IPS-18a (cell line): ENCODE measurements around the gene RAD9A.
A peak's percentile ranks its signal among the peaks of the same experiment; 100 is the strongest.

Experiments
- H3K27ac ChIP-seq: one replicate; pipeline ENCODE4 v1.5.1; 2013; ENCODE audit warnings: low read length
- H3K27me3 ChIP-seq: one replicate; pipeline ENCODE4 v1.6.1; 2013; ENCODE audit warnings: mild to moderate bottlenecking, low read length; ENCODE audit not compliant: control insufficient read depth, insufficient read depth
- H3K36me3 ChIP-seq: one replicate; pipeline ENCODE4 v1.6.1; 2013; ENCODE audit warnings: low read depth, low read length; ENCODE audit not compliant: control insufficient read depth
- H3K4me1 ChIP-seq: one replicate; pipeline ENCODE4 v1.6.1; 2013; ENCODE audit warnings: low read depth, low read length; ENCODE audit not compliant: control insufficient read depth
- H3K4me3 ChIP-seq: one replicate; pipeline ENCODE4 v1.5.1; 2013; ENCODE audit warnings: low read length
- H3K9ac ChIP-seq: one replicate; pipeline ENCODE4 v1.6.1; 2013; ENCODE audit warnings: mild to moderate bottlenecking, low read length, moderate library complexity
- H3K9me3 ChIP-seq: one replicate; pipeline ENCODE4 v1.6.1; 2013; ENCODE audit warnings: low read depth, low read length; ENCODE audit not compliant: control insufficient read depth

Gene RAD9A

GRCh38 chr11:67410984-67411784, 19.4 kb downstream of the RAD9A start:
- peaks cover 16% of the 10 kb centered on the region for H3K27me3 ChIP-seq
- H3K4me3 ChIP-seq, result no peak overlapping the region
- no peaks in the 10 kb centered on the region for H3K36me3 ChIP-seq
- peaks cover 3% of the 10 kb centered on the region for H3K4me1 ChIP-seq
- no peak overlapping the region for H3K27ac ChIP-seq
- H3K9me3 ChIP-seq, result no peaks in the 10 kb centered on the region
- H3K9ac ChIP-seq, result no peak overlapping the region

DNA sequence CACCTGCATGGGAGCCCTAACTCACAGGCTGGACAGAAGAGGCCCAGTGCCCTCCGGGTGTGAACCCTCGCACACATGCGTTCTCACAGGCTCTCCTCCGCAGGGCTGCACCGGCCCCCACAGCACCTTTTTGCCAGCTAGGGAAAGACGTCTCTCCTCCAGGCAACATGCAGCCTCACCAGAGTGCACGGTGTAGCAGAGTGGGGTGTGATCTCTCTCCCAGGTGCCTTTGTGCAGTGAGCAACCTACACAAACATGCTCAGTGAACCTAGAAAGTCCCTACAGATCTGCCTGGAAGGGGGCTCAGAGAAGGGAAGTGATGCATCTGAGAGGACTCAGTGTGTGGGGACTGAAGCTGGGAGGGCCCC, 20.0 kb downstream of the RAD9A start:
- Histone ChIP-seq H3K27ac (no peak overlapping the region), H3K27me3 (peaks cover 16% of the 10 kb centered on the region), H3K36me3 (no peaks in the 10 kb centered on the region), H3K9me3 (no peaks in the 10 kb centered on the region), H3K4me3 (no peak overlapping the region), H3K9ac (no peak overlapping the region), H3K4me1 (peaks cover 3% of the 10 kb centered on the region)

- Histone ChIP-seq H3K9ac (no peak overlapping the region), H3K4me1 (peaks cover 3% of the 10 kb centered on the region)
Observed at GRCh38 chr11:67412495-67413179, 20.9 kb downstream of the RAD9A start.

GRCh38 chr11:67413266-67413849, 21.6 kb downstream of the RAD9A start:
- Histone ChIP-seq H3K27me3 (peaks cover 16% of the 10 kb centered on the region), H3K9ac (no peak overlapping the region), H3K9me3 (no peaks in the 10 kb centered on the region), H3K36me3 (no peaks in the 10 kb centered on the region), H3K4me3 (no peak overlapping the region), H3K4me1 (peaks cover 3% of the 10 kb centered on the region), H3K27ac (no peak overlapping the region)

More at GRCh38 chr11:67412495-67413179, 20.9 kb downstream of the RAD9A start:
- Histone ChIP-seq H3K27ac (no peak overlapping the region), H3K36me3 (no peaks in the 10 kb centered on the region), H3K9me3 (no peaks in the 10 kb centered on the region), H3K27me3 (peaks cover 16% of the 10 kb centered on the region), H3K4me3 (no peak overlapping the region)

GRCh38 chr11:67415501-67416304, 23.9 kb downstream of the RAD9A start, which contains the start of gene CARNS1:
TSS of gene CARNS1 (plus strand) at chr11:67415678. CDS start at chr11:67416200, 522 bp downstream.
- Histone ChIP-seq H3K9me3 (no peaks in the 10 kb centered on the region), H3K27ac (no peak within 1 kb of the TSS), H3K27me3 (peaks cover 25% of the 10 kb centered on the region), H3K9ac (no peak within 1 kb of the TSS), H3K4me3 (peak within 1 kb of the TSS; percentile 33), H3K4me1 (no peaks in the 10 kb centered on the region), H3K36me3 (no peaks in the 10 kb centered on the region)

DNA sequence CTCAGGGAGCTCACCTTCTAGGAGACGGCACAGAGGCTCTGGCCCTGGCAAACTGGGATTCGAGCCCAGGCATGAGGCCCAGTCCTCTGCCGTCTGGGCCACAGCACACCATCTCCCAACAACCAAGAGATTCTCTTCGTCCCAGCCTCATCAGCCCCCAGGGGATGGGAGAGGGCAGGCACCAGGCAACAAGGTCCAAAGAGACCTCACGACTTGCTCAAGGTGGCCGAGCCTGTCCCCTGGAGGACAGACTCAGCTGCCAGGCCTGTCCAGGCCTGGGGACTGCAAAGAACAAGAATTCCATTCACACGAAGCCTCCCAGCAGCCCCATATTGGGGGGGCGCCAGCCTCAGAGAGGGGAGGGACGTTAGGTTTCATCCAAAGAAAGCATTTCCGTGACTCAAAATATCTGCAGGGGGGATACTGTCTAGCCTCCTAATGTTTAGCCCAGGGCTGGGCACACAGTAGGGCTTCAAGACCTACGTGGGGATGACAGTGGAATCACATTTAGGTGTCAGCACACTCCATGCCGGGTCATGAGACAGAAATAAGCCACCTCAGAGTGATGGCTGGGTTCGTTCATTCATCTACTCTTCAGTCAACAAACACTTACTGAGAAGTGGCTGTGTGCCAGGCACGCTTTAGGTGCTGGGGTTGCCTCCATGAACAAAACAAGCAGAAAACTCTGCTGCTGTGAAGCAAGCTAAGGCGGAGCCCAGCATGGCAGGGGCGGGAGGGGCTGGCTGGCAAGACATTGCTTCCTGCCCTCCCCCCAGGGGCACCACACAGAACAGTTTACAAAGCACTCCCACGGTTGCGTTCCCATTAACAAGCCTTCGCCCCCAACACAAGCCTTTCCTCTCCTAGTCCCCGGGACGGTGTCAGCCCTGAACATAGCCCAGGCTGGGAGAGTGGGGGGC, 24.9 kb downstream of the RAD9A start:
- no peaks in the 10 kb centered on the region for H3K4me1 ChIP-seq
- no peak overlapping the region for H3K4me3 ChIP-seq
- H3K36me3 ChIP-seq, result no peaks in the 10 kb centered on the region
- H3K27me3 ChIP-seq, result peaks cover 25% of the 10 kb centered on the region
- no peak overlapping the region for H3K9ac ChIP-seq
- no peaks in the 10 kb centered on the region for H3K9me3 ChIP-seq
- no peak overlapping the region for H3K27ac ChIP-seq

DNA sequence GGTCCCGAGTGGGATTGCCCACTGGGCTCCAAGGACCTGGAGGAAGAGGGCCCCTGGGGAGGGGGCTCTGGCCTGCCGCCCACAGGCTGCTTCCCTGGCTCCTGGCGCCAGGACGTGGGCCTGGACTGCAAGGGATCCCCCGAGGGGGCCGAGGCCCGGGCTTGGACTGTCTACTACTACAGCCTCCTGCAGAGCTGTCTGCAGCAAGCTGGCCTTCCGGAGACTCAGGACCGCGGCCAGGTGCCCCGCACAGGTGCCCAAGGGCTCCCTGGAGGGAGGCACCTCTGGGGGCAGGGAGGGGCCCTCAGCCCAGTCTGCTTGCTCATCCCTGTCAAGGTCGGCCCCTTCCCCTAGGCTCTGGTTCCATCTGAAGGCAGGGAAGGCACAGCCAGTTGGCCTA, 25.6 kb downstream of the RAD9A start:
- no peak overlapping the region for H3K9ac ChIP-seq
- H3K4me1 ChIP-seq, result no peaks in the 10 kb centered on the region
- H3K4me3 ChIP-seq, result no peak overlapping the region
- no peaks in the 10 kb centered on the region for H3K36me3 ChIP-seq
- H3K27me3 ChIP-seq, result peaks cover 20% of the 10 kb centered on the region
- H3K9me3 ChIP-seq, result no peaks in the 10 kb centered on the region
- H3K27ac ChIP-seq, result no peak overlapping the region

- no peak overlapping the region for H3K9ac ChIP-seq
- no peaks in the 10 kb centered on the region for H3K4me1 ChIP-seq
Observed at GRCh38 chr11:67418476-67419281, 26.9 kb downstream of the RAD9A start.

GRCh38 chr11:67419325-67420049, 27.7 kb downstream of the RAD9A start:
- Histone ChIP-seq H3K9ac (no peak overlapping the region), H3K4me3 (no peak overlapping the region), H3K4me1 (no peaks in the 10 kb centered on the region), H3K36me3 (no peaks in the 10 kb centered on the region), H3K27me3 (peaks cover 19% of the 10 kb centered on the region), H3K27ac (no peak overlapping the region), H3K9me3 (no peaks in the 10 kb centered on the region)

More at GRCh38 chr11:67418476-67419281, 26.9 kb downstream of the RAD9A start:
- Histone ChIP-seq H3K9me3 (no peaks in the 10 kb centered on the region), H3K4me3 (no peak overlapping the region), H3K36me3 (no peaks in the 10 kb centered on the region), H3K27ac (no peak overlapping the region), H3K27me3 (peaks cover 19% of the 10 kb centered on the region)
